Measurements from ENCODE around the gene TRIM2. TPM values are rescaled to one million over a fixed set of nuclear protein-coding genes. Genes with fewer than 3 reads are reported as not detected.

Gene TRIM2
- total RNA-seq, 1 donor: 78.5 TPM

DNA sequence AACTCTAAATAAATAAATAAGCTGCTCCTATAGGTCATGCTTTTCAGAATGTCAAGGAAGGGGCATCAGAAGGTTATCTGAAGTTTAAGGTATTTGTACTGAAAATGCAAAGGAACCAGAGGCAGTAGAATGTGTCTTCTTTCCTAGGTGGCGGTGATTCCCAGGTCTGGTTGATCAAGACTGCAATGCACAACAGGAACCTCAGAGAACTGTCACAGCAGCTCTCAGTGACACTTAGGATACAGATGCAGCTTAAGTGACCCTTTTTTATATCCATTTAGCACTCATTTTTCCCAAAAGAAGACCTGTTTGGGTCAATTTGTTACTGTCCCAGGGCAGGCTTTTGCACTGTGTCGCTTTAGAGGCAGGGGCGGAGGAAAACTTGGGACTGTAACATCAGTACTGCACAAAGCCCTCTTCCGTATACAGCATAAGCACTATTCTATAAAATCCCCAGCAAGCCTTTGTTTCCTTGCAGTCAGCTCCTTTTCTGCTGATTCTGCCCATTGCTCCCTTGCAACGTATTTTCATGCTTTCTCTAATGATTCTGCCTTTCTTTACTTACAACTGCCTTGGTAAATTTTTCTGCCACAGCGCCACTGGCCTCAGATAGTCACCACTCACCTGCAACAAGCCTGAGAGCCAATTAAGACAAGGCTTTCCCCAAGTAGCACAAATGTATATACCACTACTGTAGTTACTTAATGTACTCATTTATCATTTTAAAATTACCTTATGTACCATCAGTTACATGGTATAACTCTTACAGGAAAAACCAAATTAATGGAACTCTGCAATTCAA lies 138.7 kb downstream of the TRIM2 start:
- DNase-seq (ENCODE audit: low read depth): no peak
- H3K4me3 ChIP-seq (ENCODE audit: low read depth, low read length): no peak overlapping the region
- TF ChIP-seq, protein P1, sequence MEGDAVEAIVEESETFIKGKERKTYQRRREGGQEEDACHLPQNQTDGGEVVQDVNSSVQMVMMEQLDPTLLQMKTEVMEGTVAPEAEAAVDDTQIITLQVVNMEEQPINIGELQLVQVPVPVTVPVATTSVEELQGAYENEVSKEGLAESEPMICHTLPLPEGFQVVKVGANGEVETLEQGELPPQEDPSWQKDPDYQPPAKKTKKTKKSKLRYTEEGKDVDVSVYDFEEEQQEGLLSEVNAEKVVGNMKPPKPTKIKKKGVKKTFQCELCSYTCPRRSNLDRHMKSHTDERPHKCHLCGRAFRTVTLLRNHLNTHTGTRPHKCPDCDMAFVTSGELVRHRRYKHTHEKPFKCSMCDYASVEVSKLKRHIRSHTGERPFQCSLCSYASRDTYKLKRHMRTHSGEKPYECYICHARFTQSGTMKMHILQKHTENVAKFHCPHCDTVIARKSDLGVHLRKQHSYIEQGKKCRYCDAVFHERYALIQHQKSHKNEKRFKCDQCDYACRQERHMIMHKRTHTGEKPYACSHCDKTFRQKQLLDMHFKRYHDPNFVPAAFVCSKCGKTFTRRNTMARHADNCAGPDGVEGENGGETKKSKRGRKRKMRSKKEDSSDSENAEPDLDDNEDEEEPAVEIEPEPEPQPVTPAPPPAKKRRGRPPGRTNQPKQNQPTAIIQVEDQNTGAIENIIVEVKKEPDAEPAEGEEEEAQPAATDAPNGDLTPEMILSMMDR (IDR thresholded peaks at IDR 0.05; ENCODE audit: insufficient read depth, low read length): no peak

DNA sequence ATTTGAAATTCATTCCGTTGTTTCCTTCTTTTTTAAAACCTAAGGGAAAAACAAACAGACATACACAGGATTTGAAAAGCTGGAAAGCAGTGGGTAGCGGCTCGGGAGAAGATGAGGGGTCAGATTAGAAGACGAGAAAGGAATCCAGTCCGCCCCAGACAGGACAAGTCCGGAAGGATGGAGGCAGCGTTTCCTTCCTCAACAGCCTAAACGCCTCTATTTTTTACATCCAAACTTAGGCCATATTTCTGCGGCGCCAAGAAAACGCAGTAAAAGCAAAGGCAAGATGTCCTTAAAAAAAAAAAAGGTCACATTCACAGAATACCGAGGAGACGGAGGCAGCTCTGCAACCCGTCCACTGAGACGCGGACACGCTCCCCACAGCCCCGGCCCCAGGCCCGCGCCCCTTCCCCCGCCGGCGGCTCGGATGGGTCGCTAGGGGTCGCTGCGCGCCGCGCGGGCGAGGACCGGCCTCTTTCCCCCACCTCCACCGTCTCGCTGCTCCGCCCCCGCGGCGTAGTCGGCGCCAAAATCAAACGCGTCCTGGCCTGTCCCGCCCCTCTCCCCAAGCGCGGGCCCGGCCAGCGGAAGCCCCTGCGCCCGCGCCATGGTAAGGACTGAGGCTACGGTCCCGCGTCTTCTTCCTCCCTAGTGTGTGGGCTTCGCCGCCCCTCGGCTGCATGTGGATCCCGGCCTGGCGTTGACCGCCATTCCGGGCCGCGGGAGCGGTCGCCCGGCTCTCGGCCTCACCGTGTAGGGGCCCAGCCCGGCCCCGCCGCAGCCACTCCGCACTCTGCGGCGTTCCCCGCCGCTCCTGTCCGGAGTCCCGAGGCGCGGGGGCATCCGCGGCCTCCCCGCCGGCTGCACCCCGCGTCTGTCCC lies 140.1 kb downstream of the TRIM2 start, which contains the start of gene MND1:
TSS of gene MND1 (plus strand) at position 558 of the 881 bp plus-strand sequence. CDS start at position 608, 50 bp downstream.
- TF ChIP-seq, protein P1 (IDR thresholded peaks at IDR 0.05; ENCODE audit: insufficient read depth, low read length): peak; percentile 64
- peak; percentile 70 for DNase-seq (ENCODE audit: low read depth)
- H3K4me3 ChIP-seq (ENCODE audit: low read depth, low read length): peak within 1 kb of the TSS; percentile 81

DNA sequence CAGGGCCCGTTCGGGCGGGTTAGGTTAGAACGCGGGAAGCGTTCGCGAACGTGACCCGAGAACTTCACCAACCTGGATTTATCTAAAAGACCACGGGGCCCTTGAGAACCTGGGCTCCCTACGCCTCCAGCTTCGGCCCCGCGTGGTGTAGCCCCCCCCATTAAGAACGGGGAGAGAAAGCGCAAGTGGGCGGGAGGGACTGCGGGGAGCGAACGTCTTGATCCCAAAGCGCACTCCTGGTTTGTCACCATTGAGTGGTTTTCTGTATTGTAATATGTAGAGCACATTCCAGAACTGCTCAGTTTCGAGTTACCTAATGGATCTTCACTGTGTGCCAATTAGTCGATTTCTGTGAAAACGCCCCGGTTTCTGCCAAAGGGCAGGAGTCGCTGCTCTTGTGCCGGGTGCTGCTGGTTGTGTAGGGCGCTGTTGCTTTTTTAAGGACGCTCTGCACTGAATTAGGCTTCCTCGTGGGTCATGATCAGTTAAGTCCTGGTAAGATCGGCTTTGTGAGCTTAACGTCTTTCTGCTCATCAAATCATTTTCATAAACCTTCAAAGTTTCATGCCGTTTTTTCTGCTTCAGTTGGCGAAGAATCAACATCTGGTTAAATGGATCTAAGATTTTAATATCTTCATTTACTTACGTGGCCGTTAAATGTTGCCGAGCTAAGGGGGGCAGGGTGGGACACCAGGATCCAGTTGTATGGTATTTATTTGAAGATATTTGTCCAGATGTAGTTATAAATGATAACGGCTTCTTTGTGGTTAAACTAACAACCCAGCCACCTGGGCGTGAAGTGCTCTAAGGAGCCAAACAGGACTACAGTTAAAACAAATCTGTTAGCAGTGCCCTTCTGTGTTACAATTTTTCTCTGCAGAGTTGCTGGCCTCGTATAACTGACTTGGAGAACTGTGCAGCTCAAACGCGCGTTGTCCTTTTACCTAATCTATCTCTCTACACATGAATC lies 141.1 kb downstream of the TRIM2 start:
- peak; percentile 66 for DNase-seq (ENCODE audit: low read depth)
- TF ChIP-seq, protein P1 (IDR thresholded peaks at IDR 0.05; ENCODE audit: insufficient read depth, low read length): peak; percentile 13
- peak overlapping the region; percentile 81 for H3K4me3 ChIP-seq (ENCODE audit: low read depth, low read length)

DNA sequence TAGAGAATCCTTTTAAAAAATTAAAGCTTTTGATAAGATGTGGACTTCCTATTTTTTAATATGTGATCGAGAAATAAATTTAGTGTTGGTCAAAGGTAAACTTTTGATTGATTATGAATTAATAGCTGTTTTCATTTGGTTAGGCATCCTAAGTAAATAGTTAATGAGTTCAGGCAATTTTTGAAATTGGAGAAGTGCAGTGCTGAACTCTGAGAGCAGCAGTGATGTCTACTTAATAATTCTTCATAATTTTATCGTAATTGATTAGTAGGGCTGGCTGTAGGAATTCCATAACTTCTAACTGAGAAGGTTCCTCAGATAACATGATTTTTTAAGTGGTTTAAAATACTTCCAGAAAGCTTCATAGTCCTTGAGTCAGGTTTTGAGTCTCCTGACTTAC lies 141.8 kb downstream of the TRIM2 start:
- no peak for DNase-seq (ENCODE audit: low read depth)
- H3K4me3 ChIP-seq (ENCODE audit: low read depth, low read length): no peak overlapping the region
- TF ChIP-seq, protein P1 (IDR thresholded peaks at IDR 0.05; ENCODE audit: insufficient read depth, low read length): no peak

DNA sequence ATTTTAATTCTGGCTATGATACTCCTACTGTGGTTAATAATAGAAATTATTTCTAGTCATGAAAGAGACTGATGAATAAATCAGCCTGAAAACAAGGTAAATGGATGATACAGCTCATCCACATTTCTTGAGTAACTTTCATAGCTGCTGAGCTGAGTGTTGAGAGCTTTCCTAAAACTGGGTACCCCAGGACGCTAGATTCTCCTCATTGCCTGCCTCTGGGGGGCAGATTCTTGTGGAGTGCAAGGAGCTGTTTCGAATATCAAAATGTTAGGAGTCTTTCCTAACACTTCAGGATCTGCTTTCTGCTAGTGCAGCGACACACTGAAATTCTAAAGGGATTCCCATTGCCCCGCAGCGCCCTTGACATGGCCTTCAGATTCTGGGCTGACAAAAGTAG lies 142.3 kb downstream of the TRIM2 start:
- TF ChIP-seq, protein P1 (IDR thresholded peaks at IDR 0.05; ENCODE audit: insufficient read depth, low read length): peak; percentile 31
- H3K4me3 ChIP-seq (ENCODE audit: low read depth, low read length): no peak overlapping the region

DNA sequence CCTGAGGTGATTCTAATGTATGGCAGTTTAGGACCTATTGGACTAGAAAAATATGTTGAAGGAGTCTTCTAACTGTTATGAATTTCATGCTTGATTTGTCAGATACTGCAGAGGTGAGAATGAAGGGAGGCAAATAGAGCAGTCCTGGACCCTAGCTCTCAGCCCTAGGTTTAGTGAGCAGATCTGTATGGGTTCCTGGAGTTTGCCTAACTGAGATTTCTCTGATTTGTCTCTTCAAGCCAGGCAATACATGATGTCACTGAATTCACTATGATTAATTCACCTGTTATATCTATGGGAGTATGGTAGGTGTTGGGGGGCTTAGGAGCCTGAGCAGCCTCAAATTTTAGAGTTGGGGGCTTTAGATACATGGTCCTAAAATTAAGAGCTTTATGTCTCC lies 142.9 kb downstream of the TRIM2 start:
- DNase-seq (ENCODE audit: low read depth): no peak
- TF ChIP-seq, protein P1 (IDR thresholded peaks at IDR 0.05; ENCODE audit: insufficient read depth, low read length): no peak
- H3K4me3 ChIP-seq (ENCODE audit: low read depth, low read length): no peak overlapping the region

More for the DNA sequence above, 142.3 kb downstream of the TRIM2 start:
- peak; percentile 21 for DNase-seq (ENCODE audit: low read depth)

All from fibroblast of the aortic adventitia (primary cell).